ENCODE measurements around the gene PLEKHM1.

GRCh38 chr17:45394564-45394912, 96.0 kb downstream of the PLEKHM1 start:
- TF ChIP-seq EZH2phosphoT487 (IDR thresholded peaks at IDR 0.05; ENCODE audit: insufficient read depth, low read depth) (no peak), EZH2 (IDR thresholded peaks at IDR 0.05; ENCODE audit: insufficient read depth, poor library complexity, severe bottlenecking) (no peak)

Measured in GM23248 (cell line).